ENCODE results near the gene C9orf72.

- TF ChIP-seq CTCF (conservative IDR thresholded peaks at IDR 0.05) (no peak), ZFX (IDR thresholded peaks at IDR 0.05) (no peak)
These were observed 54.5 kb downstream of the C9orf72 start for GRCh38 chr9:27518809-27519208.
